Measurements from ENCODE around the gene TJP3.
A peak's percentile ranks its signal among the peaks of the same experiment; 100 is the strongest.
"Not testable (repeated sequence)": the region's sequence is repeated elsewhere in the genome, so short reads cannot be mapped to it uniquely, and the experiment has no call there.

TJP3 gene

DNA sequence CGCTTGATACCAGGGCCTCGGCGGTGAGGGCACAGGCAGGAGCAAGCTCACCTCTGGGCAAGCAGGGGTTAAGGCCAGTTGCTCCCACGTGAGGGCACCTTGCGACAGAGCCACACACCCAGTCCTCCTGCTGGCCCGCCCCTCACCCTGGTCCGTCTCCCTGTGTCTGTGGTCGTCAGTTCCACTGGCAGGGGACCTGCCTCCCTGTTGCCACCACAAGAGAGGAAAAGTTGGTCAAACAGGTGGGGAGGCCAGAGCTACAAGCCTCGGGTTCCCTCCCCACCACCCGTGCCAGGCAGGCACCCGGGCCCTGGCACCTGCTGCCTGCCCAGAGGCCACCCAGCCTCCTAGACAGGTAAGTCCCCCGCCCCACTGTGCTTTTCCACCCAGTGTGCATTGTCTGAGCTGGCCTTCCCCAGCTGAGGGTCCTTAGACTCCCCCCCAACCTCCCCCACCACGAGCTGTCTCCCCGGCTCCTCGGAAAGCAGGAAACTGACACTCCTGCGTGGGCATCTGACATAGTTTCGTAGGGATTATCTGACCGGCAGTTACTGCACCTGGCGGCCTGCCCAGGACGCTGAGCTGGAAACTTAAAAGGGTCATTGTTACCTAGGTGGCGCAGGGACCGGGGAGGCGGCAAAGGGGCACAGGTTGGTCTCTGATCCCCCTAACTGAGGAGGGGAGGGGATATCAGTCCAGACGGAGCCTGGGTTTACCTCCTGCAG is at the start of gene TJP3:
TJP3 (plus strand) TSS at position 178 of the 725 bp plus-strand sequence. CDS start 20,049 bp downstream, outside the sequence.
- DNase-seq (ENCODE audit: low spot score), result no peak

DNA sequence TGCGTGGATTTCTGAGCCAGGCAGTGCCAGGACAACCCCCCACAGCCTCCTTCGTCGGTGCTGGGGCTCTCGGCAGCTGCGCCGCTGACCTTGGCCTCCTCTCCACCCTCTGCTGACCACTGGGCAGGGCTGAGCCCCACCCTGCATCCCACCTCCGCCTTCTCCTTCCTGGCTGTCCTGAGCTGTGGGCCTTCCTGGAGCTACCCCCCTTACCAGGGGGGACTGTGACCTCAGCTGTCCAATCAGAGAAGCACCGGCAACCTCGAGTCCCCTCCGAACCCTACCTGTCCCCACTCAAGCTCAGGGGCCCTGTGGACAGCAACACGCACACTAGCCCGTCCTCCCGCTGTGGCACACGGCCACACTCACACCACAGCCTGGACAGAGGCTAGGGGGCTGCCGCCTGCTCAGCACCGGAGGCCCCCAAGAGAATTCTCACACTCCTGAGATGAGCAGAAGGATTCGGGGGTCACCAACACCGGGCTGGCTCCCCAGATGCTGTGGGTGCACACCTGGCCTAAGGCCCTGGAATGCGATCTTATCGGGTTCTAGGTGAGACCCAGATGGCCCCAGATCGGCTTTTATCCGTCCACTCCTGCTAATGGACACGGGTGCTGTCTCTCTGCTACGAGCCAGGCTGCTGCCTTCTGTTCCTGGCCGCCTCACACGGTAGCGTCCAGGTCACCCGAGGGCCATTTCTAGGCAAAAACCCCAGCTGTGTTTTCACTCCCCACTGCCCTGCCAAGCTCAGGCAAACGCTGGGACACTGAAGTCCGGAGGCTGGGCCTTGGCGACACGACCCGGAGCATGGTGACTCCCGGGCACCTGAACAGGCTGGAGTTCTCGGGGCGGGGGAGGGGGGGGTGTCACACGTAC is 49.1 kb upstream of the TJP3 start:
- no peak for DNase-seq (ENCODE audit: low spot score)

DNA sequence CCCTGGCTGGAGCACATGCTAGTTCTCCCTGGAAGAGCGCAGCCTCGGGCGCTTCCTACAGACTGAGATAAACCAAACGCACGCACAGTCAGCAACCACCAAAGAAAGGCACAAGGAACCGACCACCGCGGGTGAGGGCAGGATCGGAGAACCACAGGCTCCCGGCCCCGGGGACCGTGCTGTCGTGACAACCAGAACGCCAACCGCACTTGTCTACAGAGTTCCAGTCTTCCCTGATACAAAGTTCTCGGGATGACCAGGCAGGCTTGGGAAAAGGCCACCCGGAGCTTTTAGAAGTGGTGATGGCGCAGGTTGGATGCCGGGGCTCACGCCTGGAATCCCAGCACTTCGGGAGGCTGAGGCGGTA is 48.5 kb upstream of the TJP3 start:
- DNase-seq (ENCODE audit: low spot score), result no peak

DNA sequence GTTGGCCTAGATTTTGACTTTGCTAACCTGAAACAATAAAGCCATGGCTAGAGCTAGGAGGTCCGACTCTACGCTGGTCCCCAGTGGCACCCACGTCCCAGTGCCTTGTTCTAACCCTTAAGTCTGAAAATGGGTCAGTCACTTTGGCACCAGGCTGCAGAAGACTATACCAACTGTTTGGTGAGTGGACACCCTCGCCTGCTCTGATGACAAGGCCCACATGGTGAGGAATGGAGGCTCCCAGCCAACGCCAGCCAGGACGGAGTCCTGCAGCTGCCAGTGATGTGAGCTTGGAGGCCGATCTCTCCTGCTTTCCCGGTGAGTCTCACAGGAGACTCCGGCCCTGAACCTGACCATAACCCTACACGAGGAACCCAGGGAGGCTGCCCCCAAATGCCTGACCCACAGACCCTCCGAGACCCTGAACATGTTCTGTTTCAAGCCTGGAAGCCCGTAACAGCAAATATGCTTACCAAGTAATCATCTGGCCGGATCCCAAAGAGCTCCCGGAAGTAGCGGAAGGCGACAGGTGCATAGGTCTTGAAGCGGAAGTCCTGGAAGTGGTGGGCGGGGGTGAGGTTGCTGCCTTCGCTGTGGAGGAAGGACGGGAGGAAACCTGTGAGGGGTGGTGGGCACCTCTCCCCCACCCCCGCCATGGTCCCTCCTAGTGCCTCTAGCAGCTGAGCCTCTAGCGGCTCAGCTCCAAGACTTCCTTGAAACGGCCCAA is 47.5 kb upstream of the TJP3 start:
- no peak for DNase-seq (ENCODE audit: low spot score)

DNA sequence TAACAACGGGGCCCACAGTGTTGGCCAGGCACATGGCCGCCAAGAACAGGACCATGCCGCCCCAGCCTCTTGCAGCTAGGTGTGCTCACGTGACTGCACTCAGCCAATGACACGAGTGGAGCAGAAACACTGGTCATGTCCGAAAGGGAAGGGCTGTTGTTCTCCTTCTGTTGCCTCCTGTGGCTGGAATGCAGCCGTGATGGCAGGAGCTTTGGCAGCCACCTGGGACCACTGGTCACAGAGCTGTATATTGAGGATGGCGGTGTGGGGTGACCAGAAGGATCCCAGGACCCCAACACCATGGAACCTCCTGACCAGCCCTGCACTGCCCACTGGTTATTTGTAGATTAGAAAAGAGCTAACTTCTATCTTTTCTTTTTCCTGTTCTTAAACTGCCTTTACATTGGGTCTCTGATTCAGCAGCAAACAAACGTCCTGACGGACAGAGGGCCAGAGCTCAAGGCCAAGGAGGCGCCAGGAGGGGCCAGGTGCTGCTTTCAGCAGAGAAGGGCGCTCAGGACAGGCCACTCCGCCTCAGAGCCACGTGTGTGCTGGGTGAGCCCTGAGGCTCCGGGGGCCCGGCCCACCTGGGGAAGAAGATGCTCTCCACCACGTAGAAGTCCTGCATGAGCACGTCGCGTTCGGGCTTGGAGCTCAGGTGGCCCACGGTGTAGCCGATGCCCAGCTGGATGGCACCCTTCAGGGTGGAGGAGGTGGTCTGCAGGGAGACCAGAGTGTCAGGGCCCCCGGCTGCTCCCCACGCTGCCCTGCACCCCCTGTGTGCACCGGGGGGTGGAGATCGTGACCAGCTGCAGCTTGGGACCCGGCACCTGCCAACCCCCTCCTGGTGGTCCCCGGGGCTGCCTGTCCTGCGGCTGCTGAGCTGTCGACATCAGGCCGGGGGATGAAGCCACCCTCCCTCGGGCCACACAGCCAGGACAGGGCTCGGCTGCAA is 46.6 kb upstream of the TJP3 start:
- DNase-seq (ENCODE audit: low spot score), result no peak

GRCh38 chr19:3663838-3664237 is 44.3 kb upstream of the TJP3 start:
- no peak for DNase-seq (ENCODE audit: low spot score)

GRCh38 chr19:3664879-3665642 is 43.1 kb upstream of the TJP3 start:
- peak; percentile 63 for DNase-seq (ENCODE audit: low spot score)

GRCh38 chr19:3665681-3666544 is 42.3 kb upstream of the TJP3 start:
- DNase-seq (ENCODE audit: low spot score), result peak; percentile 85

GRCh38 chr19:3666545-3666856 is 41.7 kb upstream of the TJP3 start:
- DNase-seq (ENCODE audit: low spot score), result not testable (repeated sequence)

GRCh38 chr19:3667037-3667638 is 41.0 kb upstream of the TJP3 start:
- no peak for DNase-seq (ENCODE audit: low spot score)

DNA sequence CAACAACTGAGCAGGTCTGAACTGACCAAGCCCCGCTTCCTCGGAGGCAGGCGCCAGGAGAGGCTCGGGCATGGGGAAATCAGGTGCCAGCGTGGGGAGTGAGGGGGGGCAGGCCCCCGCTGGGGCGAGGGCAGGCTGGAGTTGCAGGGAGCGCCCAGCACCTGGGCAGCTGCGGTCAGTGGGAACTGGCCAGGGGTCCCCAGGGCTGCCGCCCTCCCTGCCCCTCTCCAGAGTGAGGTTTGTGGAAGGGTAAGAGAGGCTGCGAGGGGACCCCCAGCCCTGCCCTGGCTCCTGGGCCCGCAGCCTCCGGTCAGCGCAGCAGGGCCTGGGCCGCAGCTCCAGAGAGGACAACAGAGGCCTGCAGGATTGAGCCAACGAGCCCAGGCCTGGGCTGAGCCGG is 40.4 kb upstream of the TJP3 start:
- DNase-seq (ENCODE audit: low spot score), result no peak

DNA sequence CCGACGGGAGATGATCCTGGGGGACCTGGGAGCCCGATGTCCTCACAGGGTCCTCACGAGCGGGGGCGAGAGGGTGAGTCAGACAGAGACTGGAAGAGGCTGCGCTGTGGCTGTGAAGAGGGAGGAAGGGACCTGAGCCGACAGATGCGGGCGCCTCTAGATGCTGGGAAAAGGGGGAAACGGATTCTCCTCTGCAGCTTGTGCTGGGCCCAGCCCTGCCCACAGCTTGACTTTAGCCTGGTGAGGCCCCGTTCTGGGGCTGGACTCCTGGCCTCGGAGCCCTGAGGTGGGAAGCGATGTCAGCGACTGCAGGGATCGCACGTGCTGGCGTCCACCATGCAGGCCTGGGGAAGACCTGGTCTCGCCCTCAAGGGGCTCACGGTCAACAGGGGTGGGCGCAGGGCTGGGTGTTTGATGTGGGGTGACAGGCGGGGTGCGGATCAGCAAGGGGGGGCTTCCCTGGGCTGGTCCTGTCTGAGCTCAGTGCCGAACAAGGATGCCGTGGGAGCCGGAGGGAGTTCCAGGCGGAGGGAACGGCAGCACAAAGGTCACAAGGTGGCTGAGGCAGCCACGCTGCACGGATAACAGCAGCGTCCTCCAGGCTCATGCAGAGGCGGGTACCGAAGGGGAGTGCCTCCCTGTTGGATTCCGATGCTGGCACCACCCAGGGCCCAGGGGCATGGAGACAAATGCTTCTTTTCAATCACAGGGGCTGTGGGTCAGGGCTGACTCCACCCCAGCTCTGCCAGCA is 39.7 kb upstream of the TJP3 start:
- DNase-seq (ENCODE audit: low spot score), result no peak

GRCh38 chr19:3669082-3669946 is 38.9 kb upstream of the TJP3 start:
- no peak for DNase-seq (ENCODE audit: low spot score)

- DNase-seq (ENCODE audit: low spot score), result no peak
Measured at GRCh38 chr19:3669947-3670795, 38.0 kb upstream of the TJP3 start.

- no peak for DNase-seq (ENCODE audit: low spot score)
Measured at GRCh38 chr19:3670796-3671679, 37.1 kb upstream of the TJP3 start.
